HEK293T (cell line): ENCODE measurements around the gene DDC.
"Not testable (repeated sequence)": the region's sequence is repeated elsewhere in the genome, so short reads cannot be mapped to it uniquely, and the experiment has no call there.

ENCODE experiments used
- CTCF ChIA-PET: fragments of 350-600 bp; formaldehyde crosslinking; extraction: SDS; loops from one replicate; lab custom pipeline; 2021; ENCODE audit warnings: antibody characterized with exemption, inconsistent platforms; lab: Yijun Ruan, JAX
- POLR2A ChIA-PET: fragments of 350-600 bp; formaldehyde crosslinking; extraction: SDS; loops from one replicate; lab custom pipeline; 2020; ENCODE audit warnings: antibody characterized with exemption, inconsistent platforms; lab: Yijun Ruan, JAX
- DNase-seq: peaks from one replicate; pipeline ENCODE4 v3.0.0; 2012; ENCODE audit warnings: mixed read lengths; ENCODE audit errors: extremely low spot score
- ARNT ChIP-seq: fragments of 450-650 bp; IDR thresholded peaks from 2 replicates; pipeline ENCODE4 v1.6.1; 2017; ENCODE audit warnings: mild to moderate bottlenecking
- BHLHE40 ChIP-seq: fragments of 450-650 bp; IDR thresholded peaks from 2 replicates; pipeline ENCODE4 v1.6.1; 2016; ENCODE audit warnings: mild to moderate bottlenecking, moderate library complexity, borderline replicate concordance
- CTBP1 ChIP-seq: fragments of 450-650 bp; IDR thresholded peaks from 2 replicates; pipeline ENCODE4 v1.6.1; 2016; ENCODE audit warnings: borderline replicate concordance
- ELF4 ChIP-seq: fragments of 450-650 bp; IDR thresholded peaks from 2 replicates; pipeline ENCODE4 v1.6.1; 2017; ENCODE audit warnings: antibody characterized with exemption
- FOXA1 ChIP-seq: fragments of 450-650 bp; IDR thresholded peaks from 2 replicates; pipeline ENCODE4 v1.6.1; 2016; ENCODE audit warnings: mild to moderate bottlenecking
- FOXK2 ChIP-seq: fragments of 450-650 bp; IDR thresholded peaks from 2 replicates; pipeline ENCODE4 v1.6.1; 2016; ENCODE audit warnings: mild to moderate bottlenecking
- FOXM1 ChIP-seq: fragments of 450-650 bp; IDR thresholded peaks from 2 replicates; pipeline ENCODE4 v1.6.1; 2017; ENCODE audit warnings: mild to moderate bottlenecking, borderline replicate concordance
- HDGF ChIP-seq: fragments of 450-650 bp; IDR thresholded peaks from 2 replicates; pipeline ENCODE4 v1.6.1; 2017; ENCODE audit warnings: antibody characterized with exemption, borderline replicate concordance
- L3MBTL2 ChIP-seq: fragments of 450-650 bp; conservative IDR thresholded peaks from 2 replicates; pipeline ENCODE4 v1.6.1; 2016; ENCODE audit warnings: mild to moderate bottlenecking
- LEF1 ChIP-seq: fragments of 450-650 bp; IDR thresholded peaks from 2 replicates; pipeline ENCODE4 v1.6.1; 2017; ENCODE audit warnings: mild to moderate bottlenecking, borderline replicate concordance
- NFRKB ChIP-seq: fragments of 450-650 bp; IDR thresholded peaks from 2 replicates; pipeline ENCODE4 v1.6.1; 2016; ENCODE audit warnings: mild to moderate bottlenecking, moderate library complexity
- SP1 ChIP-seq: fragments of 450-650 bp; IDR thresholded peaks from 2 replicates; pipeline ENCODE4 v1.6.1; 2017
- SUZ12 ChIP-seq: fragments of 450-650 bp; IDR thresholded peaks from 2 replicates; pipeline ENCODE4 v1.6.1; 2016; ENCODE audit warnings: mild to moderate bottlenecking
- TARDBP ChIP-seq: fragments of 450-650 bp; IDR thresholded peaks from 2 replicates; pipeline ENCODE4 v1.6.1; 2016
- ZNF384 ChIP-seq: fragments of 450-650 bp; IDR thresholded peaks from 2 replicates; pipeline ENCODE4 v1.6.1; 2016
- TF ChIP-seq, protein P1 (sequence below): fragments of 450-650 bp; IDR thresholded peaks from 2 replicates; pipeline ENCODE4 v1.6.1; 2016

The DDC gene

DNA sequence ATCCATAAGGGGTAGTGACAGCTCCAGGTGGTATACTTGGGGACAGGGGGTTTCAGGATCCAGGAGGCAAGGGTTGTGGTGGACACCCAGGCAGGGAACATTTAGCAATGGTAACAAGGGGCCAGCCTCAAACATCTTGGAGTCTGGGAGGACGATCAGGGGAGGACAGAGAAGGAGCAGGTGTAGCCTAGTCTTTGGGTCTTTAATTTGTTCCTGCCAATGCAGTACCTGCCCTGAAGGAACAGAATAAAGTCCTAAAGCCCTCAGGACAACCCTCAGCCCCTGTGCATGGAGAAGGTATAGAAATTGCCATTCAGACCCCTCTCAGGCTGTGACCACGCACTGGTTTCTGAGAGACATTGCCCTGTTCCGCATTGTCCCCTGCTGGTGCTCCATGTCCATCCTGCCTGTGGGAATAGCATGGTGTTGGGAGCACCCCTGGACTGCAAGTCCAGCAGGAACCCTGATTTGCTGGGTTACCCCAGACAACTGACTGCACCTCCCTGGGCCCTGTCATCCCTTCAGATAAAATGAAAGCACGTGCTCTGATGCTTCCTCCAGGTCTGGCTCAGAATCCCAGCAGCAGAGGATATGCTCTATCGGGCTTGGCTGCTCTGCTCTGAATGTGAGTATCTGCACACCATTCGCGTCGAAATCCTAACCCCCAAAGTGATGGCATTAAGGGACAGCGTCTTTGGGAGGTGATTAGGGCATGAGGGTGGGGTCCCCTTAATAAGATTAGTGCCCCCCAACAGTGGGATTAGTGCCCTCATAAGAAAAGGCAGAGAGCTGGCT is 24.2 kb downstream of the DDC start:
- POLR2A ChIA-PET, result no interaction called here

DNA sequence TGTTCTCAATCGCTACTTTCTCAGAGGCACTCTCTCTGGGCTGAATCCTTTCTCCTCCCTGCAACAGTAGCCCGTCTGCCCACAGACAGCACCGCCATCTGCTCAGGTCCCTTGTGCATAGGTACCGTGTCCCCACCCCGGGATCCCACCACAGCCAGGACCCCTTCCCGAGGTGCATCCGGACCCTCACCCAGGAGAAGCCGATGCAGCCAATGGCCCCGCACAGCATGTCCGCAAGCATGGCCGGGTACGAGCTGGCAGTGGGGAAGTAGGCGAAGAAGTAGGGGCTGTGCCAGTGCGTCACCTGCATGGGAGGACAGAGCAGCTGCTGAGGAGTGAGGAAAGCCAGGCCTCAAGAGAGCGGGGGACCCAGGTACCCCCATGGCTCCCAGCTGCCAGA is 25.5 kb downstream of the DDC start:
- ChIA-PET CTCF (no interaction called here), POLR2A (no interaction called here)
- no peak for TF ChIP-seq FOXM1
- TF ChIP-seq BHLHE40, result no peak
- no peak for DNase-seq

More for the DNA sequence above, 24.2 kb downstream of the DDC start:
- TF ChIP-seq, protein P1, sequence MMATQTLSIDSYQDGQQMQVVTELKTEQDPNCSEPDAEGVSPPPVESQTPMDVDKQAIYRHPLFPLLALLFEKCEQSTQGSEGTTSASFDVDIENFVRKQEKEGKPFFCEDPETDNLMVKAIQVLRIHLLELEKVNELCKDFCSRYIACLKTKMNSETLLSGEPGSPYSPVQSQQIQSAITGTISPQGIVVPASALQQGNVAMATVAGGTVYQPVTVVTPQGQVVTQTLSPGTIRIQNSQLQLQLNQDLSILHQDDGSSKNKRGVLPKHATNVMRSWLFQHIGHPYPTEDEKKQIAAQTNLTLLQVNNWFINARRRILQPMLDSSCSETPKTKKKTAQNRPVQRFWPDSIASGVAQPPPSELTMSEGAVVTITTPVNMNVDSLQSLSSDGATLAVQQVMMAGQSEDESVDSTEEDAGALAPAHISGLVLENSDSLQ, result no peak
- TF ChIP-seq CTBP1, result no peak
- TF ChIP-seq ARNT, result no peak
- TF ChIP-seq SP1, result no peak
- TF ChIP-seq NFRKB, result no peak
- no peak for TF ChIP-seq FOXK2
- TF ChIP-seq FOXA1, result no peak
- TF ChIP-seq ZNF384, result no peak
- TF ChIP-seq BHLHE40, result no peak
- TF ChIP-seq TARDBP, result no peak
- no peak for TF ChIP-seq ELF4
- TF ChIP-seq LEF1, result no peak
- no peak for TF ChIP-seq FOXM1
- TF ChIP-seq L3MBTL2, result no peak
- no peak for TF ChIP-seq HDGF
- TF ChIP-seq SUZ12, result no peak
- DNase-seq, result no peak
- CTCF ChIA-PET, result no interaction called here

DNA sequence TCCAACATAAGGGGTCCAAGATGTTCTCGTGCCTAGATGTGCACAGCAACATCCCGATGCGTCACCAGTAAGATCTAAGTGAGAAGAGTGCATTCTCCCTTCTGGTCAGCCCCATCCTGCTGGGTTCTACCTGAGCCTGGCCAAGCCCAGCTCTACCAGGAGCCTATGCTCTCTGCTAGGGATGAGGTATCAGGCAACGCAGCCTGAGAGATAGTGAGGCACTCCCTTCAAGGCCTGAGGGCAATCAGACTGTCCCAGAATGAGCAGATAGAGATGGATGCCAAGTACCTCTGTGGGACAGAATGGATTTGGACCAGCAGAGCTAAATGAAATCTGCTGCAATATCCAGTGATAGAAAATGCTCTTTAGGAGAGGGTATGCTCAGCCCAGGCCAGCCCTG is 26.7 kb downstream of the DDC start:
- DNase-seq, result no peak
- ChIA-PET CTCF (no interaction called here), POLR2A (no interaction called here)
- TF ChIP-seq ARNT (no peak), HDGF (no peak), SUZ12 (no peak), BHLHE40 (no peak), ELF4 (no peak), FOXA1 (no peak), LEF1 (no peak), FOXK2 (no peak), L3MBTL2 (no peak), ZNF384 (no peak), NFRKB (no peak), SP1 (no peak), CTBP1 (no peak)
- TF ChIP-seq, protein P1, result no peak

DNA sequence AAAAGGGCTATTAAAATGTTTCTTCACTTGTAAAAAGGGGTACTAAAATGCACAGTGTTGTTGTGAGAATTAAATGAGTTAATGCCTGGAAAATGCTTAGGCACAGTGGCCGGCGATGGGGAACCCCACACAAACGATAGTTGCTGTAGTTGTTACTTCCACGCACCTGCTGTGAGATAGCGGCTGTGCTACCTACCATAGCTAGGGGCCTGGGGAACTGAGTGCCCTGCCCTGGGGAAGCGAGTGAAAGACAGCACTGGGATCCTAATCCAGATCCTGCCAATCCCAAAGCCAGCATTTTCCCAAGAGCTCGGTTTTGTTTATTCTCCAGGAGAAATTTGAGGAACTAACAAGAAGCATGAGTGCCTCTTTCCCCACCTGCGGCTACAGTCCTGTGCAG is 27.8 kb downstream of the DDC start:
- DNase-seq, result no peak
- ChIA-PET CTCF (no interaction called here), POLR2A (no interaction called here)
- no peak for TF ChIP-seq SP1

DNA sequence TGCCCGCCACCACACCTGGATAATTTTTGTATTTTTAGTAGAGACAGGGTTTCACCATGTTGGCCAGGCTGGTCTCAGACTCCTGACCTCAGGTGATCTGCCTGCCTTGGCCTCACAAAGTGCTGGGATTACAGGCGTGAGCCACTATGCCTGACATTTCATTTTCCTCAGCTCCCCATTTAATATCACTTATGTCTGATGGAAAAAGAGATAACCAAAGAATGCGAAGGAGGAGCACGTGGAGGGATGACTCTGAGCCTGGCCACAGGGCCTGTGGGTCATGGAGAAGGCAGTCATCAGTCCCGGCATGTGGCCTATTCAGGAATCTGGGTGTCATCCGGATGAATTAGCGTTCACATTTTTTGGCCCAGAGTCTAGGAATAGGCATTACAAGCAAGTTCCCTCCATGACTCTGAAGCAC is 29.9 kb downstream of the DDC start:
- CTCF ChIA-PET, DNase-seq, POLR2A ChIA-PET: not testable (repeated sequence)

DNA sequence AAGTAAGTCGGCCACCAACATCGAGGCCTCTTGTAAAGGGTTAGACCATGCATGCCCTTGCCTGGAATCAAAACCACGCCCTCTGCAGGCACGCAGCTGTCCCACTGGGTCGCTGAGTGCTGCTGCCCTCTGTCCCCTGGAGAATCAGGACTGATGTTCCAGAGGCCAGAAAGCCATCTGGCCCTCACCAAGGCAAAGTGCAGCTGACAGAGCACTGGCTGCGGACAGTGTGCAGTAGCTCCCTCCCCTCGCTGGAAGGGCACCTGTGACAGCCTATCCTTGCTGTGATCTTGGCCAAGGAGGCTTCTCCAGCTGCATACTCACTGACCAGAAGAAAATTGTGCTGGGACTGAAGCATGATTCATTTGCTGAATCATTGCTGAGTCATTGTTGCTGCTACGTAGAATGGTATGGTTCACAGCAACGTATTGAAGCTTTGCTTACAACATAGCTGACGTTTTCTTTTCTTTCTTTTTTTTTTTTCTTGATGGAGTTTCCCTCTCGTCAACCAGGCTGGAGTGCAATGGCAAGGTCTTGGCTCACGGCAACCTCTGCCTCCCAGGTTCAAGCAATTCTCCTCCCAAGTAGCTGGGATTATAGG is 30.4 kb downstream of the DDC start:
- CTCF ChIA-PET, result interaction anchor here (0.6 kb wide), 1 partner anchor 649 kb away, joined by 3 read pairs; no protein-coding TSS in a partner anchor
- POLR2A ChIA-PET, result no interaction called here
- TF ChIP-seq TARDBP (no peak), SP1 (no peak), BHLHE40 (no peak), SUZ12 (no peak), L3MBTL2 (no peak), CTBP1 (no peak), ZNF384 (no peak), FOXK2 (no peak), ELF4 (no peak), FOXA1 (no peak), ARNT (no peak)
- TF ChIP-seq, protein P1, result no peak
- no peak for DNase-seq

DNA sequence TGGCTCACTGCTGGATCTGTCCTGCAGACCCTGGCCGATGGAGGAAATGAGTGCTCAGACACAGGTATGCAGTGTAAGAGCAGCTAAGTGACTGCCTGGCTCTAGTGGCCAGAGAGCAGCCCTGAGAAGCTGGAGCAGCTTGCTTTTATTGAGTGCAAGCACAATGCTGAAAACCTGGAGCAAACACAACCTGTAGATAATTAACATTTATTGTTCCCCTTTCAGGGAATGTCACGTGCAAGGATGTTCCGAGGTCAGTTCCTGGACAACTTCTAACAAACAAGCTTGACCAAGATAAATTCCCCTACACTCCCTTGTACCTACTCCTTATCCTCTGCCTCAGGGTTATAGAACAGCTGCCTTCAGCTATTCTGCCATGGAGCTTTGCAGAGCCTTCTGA is 31.3 kb downstream of the DDC start:
- CTCF ChIA-PET, result no interaction called here

More for the DNA sequence above, 31.3 kb downstream of the DDC start:
- no peak for TF ChIP-seq HDGF
- no peak for TF ChIP-seq NFRKB
- POLR2A ChIA-PET, result no interaction called here
- DNase-seq, result no peak
